SK-N-SH (cell line): Measurements from ENCODE around the gene NTRK3.

Experiments used
- EP300 ChIP-seq, 2 experiments: IDR thresholded peaks; 2 replicates each; pipeline versions ENCODE4 v1.4.0 to v1.6.1; 2012; ENCODE audit warnings: borderline replicate concordance in 1 of 2, low read depth in 1 of 2, low read length in 1 of 2
- POLR2AphosphoS5 ChIP-seq: IDR thresholded peaks from 2 replicates; pipeline ENCODE4 v1.6.1; 2012; ENCODE audit warnings: low read depth, low read length
- RAD21 ChIP-seq: IDR thresholded peaks from 2 replicates; pipeline ENCODE4 v1.6.1; 2012; ENCODE audit warnings: mild to moderate bottlenecking, low read length
- RFX5 ChIP-seq: IDR thresholded peaks from 2 replicates; pipeline ENCODE4 v1.6.1; 2012; ENCODE audit warnings: mild to moderate bottlenecking, improper control_type of control experiment, low read length
- TAF1 ChIP-seq: IDR thresholded peaks from 2 replicates; pipeline ENCODE4 v1.6.1; 2012; ENCODE audit warnings: low read depth, mild to moderate bottlenecking, low read length, moderate library complexity, borderline replicate concordance
- YY1 ChIP-seq: IDR thresholded peaks from 2 replicates; pipeline ENCODE4 v1.4.0; 2012; ENCODE audit warnings: low read depth, mild to moderate bottlenecking
- TF ChIP-seq, protein P1 (sequence below): IDR thresholded peaks from 2 replicates; pipeline ENCODE4 v1.6.1; 2012; ENCODE audit warnings: mild to moderate bottlenecking, low read depth, low read length, moderate library complexity
- TF ChIP-seq, protein P2 (sequence below): fragments of 200-600 bp; sonication (generic); IDR thresholded peaks from 2 replicates; pipeline ENCODE4 v1.6.1; 2017; ENCODE audit warnings: antibody characterized with exemption, mild to moderate bottlenecking, moderate library complexity
- TF ChIP-seq, protein P3 (sequence below): fragments of 150-350 bp; IDR thresholded peaks from 2 replicates; pipeline ENCODE4 v1.6.1; 2016; ENCODE audit warnings: mild to moderate bottlenecking, low read depth, low read length

DNA sequence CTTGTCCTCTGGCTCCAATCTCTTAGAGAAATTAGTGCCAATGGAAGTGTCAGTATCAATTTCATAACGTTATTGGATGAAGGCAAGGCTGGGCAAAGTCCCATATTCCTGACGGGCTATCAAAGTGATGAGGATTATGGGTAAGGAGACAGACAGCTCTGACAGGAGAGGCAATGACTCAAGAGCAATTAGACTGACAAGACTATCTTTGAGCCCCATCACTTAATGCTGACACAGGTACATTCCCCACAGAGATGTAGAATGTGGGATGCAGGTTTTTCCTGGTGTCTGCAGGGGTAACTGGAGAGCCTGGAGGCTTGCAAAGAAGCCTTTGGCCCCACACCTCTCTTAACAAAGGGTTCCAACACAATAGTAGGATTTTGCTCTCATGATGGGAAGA is 208.3 kb downstream of the NTRK3 start:
- TF ChIP-seq POLR2AphosphoS5: no peak
- TF ChIP-seq YY1: no peak
- no peak for TF ChIP-seq RAD21
- TF ChIP-seq, protein P1, sequence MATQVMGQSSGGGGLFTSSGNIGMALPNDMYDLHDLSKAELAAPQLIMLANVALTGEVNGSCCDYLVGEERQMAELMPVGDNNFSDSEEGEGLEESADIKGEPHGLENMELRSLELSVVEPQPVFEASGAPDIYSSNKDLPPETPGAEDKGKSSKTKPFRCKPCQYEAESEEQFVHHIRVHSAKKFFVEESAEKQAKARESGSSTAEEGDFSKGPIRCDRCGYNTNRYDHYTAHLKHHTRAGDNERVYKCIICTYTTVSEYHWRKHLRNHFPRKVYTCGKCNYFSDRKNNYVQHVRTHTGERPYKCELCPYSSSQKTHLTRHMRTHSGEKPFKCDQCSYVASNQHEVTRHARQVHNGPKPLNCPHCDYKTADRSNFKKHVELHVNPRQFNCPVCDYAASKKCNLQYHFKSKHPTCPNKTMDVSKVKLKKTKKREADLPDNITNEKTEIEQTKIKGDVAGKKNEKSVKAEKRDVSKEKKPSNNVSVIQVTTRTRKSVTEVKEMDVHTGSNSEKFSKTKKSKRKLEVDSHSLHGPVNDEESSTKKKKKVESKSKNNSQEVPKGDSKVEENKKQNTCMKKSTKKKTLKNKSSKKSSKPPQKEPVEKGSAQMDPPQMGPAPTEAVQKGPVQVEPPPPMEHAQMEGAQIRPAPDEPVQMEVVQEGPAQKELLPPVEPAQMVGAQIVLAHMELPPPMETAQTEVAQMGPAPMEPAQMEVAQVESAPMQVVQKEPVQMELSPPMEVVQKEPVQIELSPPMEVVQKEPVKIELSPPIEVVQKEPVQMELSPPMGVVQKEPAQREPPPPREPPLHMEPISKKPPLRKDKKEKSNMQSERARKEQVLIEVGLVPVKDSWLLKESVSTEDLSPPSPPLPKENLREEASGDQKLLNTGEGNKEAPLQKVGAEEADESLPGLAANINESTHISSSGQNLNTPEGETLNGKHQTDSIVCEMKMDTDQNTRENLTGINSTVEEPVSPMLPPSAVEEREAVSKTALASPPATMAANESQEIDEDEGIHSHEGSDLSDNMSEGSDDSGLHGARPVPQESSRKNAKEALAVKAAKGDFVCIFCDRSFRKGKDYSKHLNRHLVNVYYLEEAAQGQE: no peak
- no peak for TF ChIP-seq RFX5
- TF ChIP-seq, protein P2, sequence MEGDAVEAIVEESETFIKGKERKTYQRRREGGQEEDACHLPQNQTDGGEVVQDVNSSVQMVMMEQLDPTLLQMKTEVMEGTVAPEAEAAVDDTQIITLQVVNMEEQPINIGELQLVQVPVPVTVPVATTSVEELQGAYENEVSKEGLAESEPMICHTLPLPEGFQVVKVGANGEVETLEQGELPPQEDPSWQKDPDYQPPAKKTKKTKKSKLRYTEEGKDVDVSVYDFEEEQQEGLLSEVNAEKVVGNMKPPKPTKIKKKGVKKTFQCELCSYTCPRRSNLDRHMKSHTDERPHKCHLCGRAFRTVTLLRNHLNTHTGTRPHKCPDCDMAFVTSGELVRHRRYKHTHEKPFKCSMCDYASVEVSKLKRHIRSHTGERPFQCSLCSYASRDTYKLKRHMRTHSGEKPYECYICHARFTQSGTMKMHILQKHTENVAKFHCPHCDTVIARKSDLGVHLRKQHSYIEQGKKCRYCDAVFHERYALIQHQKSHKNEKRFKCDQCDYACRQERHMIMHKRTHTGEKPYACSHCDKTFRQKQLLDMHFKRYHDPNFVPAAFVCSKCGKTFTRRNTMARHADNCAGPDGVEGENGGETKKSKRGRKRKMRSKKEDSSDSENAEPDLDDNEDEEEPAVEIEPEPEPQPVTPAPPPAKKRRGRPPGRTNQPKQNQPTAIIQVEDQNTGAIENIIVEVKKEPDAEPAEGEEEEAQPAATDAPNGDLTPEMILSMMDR: no peak
- no peak for TF ChIP-seq TAF1
- TF ChIP-seq, protein P3, sequence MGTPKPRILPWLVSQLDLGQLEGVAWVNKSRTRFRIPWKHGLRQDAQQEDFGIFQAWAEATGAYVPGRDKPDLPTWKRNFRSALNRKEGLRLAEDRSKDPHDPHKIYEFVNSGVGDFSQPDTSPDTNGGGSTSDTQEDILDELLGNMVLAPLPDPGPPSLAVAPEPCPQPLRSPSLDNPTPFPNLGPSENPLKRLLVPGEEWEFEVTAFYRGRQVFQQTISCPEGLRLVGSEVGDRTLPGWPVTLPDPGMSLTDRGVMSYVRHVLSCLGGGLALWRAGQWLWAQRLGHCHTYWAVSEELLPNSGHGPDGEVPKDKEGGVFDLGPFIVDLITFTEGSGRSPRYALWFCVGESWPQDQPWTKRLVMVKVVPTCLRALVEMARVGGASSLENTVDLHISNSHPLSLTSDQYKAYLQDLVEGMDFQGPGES: no peak
- TF ChIP-seq EP300 (IDR thresholded peaks at IDR 0.05; ENCODE audit: borderline replicate concordance in 1 of 2, low read depth in 1 of 2, low read length in 1 of 2): no peak
